ENCODE data around the gene RAP1GAP2.

DNA sequence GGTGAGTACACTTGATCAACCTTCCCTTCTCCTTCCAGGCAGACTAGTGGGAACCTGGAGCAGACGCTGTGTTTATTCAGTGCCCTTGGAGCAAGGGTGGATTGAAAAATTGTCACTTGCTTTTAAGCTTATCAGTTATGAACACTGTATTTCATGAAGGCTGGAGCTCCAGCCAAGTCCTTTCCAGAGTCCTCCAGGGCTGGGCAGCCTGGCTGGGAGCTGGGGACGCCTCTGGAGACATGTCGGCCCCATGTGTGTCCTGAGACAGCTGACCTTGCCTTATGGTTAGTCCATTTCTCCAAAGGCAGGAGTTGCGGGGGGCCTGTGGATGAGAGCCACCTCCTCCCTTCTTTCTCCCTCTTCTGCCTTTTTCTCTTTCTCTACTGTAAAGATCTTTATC, 67.0 kb downstream of the RAP1GAP2 start:
- TF ChIP-seq, protein P1, sequence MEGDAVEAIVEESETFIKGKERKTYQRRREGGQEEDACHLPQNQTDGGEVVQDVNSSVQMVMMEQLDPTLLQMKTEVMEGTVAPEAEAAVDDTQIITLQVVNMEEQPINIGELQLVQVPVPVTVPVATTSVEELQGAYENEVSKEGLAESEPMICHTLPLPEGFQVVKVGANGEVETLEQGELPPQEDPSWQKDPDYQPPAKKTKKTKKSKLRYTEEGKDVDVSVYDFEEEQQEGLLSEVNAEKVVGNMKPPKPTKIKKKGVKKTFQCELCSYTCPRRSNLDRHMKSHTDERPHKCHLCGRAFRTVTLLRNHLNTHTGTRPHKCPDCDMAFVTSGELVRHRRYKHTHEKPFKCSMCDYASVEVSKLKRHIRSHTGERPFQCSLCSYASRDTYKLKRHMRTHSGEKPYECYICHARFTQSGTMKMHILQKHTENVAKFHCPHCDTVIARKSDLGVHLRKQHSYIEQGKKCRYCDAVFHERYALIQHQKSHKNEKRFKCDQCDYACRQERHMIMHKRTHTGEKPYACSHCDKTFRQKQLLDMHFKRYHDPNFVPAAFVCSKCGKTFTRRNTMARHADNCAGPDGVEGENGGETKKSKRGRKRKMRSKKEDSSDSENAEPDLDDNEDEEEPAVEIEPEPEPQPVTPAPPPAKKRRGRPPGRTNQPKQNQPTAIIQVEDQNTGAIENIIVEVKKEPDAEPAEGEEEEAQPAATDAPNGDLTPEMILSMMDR (IDR thresholded peaks at IDR 0.05; ENCODE audit: low read depth, low read length, poor library complexity, severe bottlenecking) = no peak
- TF ChIP-seq EZH2phosphoT487 (IDR thresholded peaks at IDR 0.05; ENCODE audit: borderline replicate concordance, low read length) = no peak

All from DOHH2 (cell line).